Head of caudate nucleus (tissue), 42 donors: Measurements from ENCODE around the gene SLC39A5.

Source experiments
- DNase-seq, 42 donors: peaks; one replicate each; pipeline versions ENCODE4 v3.0.0 to v3.0.0-alpha.2; 2020 to 2021; ENCODE audit warnings: mixed read lengths in 7 of 42
- intact Hi-C: fragments of 100-400 bp; cut with DNase I; formaldehyde crosslinking; loops from one replicate; pipeline ENCODE4 v1.15.0; 2022

Gene SLC39A5

DNA sequence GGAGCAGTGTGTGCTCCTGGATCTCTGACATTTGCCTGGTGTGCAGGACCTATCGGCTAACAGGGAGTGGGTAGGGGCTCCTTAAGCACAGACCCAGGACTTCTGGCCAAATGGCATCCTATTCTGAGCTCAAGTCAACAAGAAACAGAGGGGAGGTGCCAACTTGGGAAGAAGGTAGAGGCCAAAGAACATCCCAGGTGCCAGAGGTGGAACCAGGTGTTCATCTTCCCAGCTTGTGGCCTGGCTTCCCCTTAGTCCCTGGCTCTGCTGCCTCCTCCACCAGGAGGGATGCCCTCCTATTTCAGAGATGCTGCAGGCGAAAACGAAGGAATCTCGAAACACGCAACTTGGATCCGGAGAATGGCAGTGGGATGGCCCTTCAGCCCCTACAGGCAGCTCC lies 6.2 kb downstream of the SLC39A5 start:
- intact Hi-C loops, result no loop called here
- no peak for DNase-seq

DNA sequence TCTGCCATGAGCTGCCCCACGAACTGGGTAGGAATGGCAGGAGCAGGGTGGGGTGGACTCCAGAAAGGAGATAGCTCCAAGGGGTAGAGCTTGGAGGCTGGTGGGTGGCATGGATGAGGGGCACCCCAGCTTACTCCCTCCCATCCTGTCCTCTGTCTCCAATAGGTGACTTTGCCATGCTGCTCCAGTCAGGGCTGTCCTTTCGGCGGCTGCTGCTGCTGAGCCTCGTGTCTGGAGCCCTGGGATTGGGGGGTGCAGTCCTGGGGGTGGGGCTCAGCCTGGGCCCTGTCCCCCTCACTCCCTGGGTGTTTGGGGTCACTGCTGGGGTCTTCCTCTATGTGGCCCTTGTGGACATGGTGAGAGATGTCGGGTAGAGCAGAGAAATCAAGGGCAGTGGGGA lies 7.1 kb downstream of the SLC39A5 start:
- no peak for DNase-seq
- intact Hi-C loops, result no loop called here

DNA sequence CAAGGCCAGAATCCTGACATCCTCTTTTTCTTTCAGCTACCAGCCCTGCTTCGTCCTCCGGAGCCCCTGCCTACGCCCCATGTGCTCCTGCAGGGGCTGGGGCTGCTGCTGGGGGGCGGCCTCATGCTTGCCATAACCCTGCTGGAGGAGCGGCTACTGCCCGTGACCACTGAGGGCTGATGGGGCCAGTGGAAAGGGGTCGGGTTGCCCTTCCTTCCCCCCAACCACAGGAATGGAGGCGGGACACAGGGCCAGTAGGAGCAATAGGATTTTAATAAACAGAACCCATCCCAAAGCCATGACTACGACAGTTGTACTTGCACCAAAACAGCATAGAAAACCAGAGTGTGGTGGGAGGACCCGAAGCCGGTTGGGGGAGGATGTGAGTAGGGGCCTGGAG lies 7.7 kb downstream of the SLC39A5 start:
- intact Hi-C loops, result no loop called here
- DNase-seq, result no peak

DNA sequence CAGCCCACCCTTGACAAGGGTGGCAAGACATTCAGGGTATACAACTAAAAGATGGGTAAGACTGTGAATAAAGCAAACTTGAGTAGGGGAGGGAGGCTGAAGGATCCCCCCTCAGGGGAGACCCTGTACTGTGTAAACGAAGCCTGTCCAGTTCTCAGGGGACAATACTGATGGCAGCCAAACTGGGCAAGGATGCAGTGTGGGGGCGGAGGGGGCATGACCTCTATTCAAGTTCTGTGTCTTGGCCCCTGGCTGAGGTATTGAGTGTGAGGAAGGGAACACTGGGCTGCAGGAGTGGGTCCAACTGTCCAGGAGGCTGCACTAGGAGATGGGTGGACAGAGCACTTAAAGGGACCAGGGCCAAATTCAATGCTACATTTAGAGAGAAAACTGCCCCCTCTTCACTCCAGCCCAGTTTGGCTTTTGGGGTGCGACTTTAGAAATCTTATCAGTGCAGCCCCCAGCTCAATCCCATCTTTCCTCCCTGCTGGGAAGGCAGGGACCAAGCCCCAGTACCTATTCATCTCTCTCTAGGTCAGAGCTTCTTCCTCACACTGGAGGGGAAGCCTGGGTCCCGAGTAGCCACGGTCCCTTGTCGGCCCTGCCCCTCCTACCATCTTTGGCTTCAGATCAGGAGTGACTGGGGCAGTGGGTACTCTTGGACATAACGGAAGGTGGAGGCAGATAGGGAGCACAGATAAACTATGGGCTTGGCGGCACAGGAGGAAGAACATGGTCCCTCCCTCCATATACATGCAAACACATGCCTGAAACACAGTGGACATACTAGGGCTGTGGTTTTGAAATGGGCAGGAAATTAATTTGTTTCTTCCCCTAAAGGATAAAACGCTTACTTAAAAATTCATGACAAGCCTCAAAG lies 11.8 kb downstream of the SLC39A5 start:
- intact Hi-C loops, result no loop called here
- DNase-seq, result no peak

DNA sequence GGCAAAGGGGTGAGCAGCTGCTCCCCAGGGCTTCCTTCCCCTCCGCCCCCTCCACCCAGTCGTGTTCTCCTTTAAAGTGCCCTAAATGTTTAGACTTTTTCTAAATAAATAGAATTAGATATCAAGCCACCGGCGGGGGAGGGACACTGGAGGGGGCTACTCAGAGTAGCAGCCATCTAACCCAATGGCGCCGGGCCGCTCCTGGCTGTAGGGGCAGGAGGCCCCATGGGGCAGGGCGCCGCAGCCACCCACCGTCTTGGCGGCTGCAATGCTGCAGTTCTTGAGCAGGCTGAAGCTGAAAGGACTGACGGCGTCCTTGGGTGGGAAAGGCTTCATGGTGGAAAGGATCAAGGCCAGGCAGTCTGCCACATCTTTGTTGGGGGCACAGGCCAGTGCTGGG lies 13.1 kb downstream of the SLC39A5 start:
- DNase-seq, result no peak
- intact Hi-C loops, result no loop called here

DNA sequence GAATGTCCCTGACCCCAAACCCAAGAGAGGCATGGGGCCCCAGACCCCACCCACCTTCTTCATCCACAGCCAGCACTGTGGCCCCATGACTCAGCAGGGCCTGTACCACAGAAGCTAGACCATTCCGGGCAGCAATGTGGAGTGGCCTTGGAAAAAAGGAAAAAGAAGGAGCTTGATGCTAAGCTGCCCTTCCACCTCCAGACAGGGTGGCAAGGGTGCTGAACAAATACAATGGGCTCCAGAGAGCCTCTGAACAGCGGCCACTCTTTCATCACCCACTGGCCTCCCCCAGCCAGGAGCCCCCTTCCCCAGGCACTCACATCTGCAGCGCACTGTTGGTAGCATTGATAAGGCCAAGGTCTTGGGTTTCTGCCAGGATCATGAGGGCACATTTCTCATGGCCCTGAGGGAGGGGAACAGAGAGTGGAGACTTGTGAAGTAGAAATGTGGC lies 13.9 kb downstream of the SLC39A5 start:
- intact Hi-C loops, result no loop called here
- DNase-seq, result no peak

DNA sequence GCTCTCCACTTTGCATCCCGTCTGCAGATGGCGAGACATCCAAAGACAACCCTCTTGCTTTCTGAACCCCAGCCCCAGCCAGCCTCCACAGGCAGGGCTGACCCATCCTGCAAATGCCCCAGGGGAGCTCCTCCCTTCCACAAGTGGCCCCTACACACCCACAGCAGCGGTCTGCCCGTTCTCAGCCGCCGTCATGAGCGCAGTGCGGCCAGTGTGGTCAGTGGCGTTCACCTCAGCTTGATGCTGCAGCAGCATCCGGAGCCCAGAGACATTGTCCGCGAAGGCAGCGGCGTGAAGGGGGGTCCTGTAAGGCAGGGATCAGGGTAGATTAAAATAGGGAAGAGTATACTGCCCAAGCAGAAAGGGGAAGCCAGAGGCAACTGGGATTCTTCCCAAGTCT lies 14.6 kb downstream of the SLC39A5 start:
- no peak for DNase-seq
- intact Hi-C loops, result no loop called here

- no peak for DNase-seq
- intact Hi-C loops, result no loop called here
Measured at GRCh38 chr12:56247923-56248322, 18.1 kb downstream of the SLC39A5 start.

GRCh38 chr12:56248711-56249110 lies 18.9 kb downstream of the SLC39A5 start:
- no peak for DNase-seq
- intact Hi-C loops, result no loop called here

DNA sequence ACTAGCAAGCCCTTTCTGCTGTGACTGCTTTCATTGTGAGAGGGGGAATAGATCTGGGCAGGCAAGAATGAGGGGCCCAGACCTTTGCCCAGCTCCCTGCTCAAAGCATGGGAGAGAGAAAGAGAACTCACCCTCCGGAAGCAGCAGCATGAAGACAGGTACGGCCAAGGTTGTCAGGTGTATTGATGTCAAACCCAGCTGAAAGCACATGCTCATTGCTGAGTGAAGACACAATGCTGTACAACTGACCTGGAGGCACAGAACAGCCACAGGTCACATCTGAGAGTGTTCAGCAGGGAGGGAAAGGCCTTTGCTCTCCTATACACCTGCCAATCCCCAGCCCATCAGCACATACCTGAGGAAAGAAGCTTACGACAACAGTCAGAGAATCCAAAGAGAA lies 22.8 kb downstream of the SLC39A5 start:
- DNase-seq, result no peak
- intact Hi-C loops, result no loop called here

DNA sequence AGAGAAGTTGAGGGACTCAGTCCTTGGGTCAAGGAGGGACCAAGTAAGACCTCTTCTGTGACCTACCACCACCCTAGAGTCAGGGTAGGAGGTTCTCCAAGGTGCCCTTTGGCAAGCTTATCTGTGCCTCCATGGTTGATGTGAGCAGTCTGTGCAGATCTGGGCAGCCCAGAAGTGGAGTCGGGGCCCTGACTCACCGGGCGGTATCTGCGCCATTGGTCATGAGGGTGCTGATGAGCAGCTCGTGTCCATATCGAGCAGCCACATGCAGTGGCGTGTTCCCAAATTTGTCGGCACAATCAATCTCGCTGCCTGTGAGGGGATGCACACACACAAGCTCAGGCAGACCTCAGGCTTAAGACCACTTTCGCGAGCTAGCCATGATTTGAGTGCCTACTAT lies 23.2 kb downstream of the SLC39A5 start:
- DNase-seq, result no peak
- intact Hi-C loops, result no loop called here

DNA sequence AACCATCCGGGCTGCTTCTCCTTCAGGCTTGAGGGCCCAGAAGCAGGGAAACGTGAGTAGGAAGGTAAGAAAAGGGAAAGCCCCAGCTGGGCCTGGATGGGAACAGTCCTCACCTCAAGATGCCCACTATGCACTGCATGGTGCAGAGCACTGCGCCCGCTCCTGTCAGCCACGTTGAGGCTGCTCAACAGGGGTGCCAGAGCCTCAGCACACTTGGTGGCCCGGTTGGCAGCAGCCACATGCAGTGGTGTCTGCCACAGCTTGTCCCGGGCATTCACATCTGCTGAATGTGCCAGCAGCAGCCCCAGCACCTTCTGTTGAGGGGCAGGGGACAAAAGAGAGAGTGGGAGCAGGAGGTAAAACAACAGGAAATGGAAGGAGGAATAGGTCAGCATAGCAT lies 25.8 kb downstream of the SLC39A5 start:
- no peak for DNase-seq
- intact Hi-C loops, result loop anchor here (5.0 kb wide), 2 partner anchors 33 to 42 kb away; partner anchors contain the start of genes NABP2 and RNF41

DNA sequence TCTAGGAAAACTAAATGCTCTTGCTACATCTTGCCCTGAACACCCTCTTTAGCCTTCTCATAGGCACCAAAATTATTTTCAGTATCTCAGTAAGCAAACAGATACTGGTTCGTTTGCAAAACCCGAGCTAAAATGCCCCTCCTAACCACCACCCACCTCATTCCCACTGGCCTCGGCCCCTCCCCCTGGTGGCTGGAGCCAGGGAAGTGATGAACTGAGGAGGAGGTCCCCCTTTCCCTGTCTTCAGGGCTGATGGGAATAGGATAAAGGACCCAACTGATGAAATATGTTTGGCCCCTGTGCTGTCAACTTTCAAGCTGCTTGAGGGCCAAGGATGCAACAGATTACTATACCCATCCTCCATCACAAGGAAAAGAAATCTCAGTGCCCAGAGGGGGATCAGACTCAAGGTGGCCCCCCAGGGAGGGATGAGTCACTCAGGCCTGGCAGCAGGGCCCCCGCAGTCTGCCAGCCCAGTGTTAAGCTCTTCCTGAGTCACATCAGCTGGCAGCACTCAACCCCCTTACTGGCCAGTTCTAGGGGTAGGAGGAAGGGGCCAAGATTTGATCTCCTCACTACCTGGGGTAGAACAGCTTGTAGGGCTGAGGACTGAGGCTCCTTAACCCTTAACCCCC lies 26.6 kb downstream of the SLC39A5 start:
- DNase-seq, result peak in 3 of 42 donors; percentile 12 to 52 (median 40)
- intact Hi-C loops, result loop anchor here (5.0 kb wide), 2 partner anchors 34 to 41 kb away; partner anchors contain the start of genes NABP2 and RNF41

DNA sequence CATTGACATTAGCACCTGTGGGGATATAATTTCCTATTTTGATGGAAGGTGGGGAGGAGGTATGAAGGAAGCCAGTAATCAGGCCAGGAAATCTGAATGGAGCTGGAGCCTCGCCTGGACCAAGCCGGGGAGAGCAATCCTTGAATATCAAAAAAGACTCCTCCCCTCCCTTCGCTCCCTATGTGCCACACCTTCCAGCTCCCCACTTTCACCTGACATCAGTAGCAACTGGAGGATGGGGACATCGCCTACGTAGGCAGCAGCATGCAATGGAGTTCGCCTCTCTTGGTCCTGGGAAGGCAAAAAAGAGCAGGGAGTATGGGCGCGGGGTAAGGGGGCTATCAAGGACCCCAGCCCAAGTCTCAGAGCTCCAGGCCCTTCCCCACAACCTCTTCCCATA lies 27.2 kb downstream of the SLC39A5 start:
- intact Hi-C loops, result loop anchor here (5.0 kb wide), 2 partner anchors 35 to 40 kb away; partner anchors contain the start of genes NABP2 and RNF41
- peak in 29 of 42 donors; percentile 12 to 73 (median 35) for DNase-seq

- intact Hi-C loops, result loop anchor here (5.0 kb wide), 2 partner anchors 35 to 40 kb away; partner anchors contain the start of genes NABP2 and RNF41
- DNase-seq, result peak in 34 of 42 donors; percentile 5 to 69 (median 39)
Measured at GRCh38 chr12:56257491-56258067, 27.7 kb downstream of the SLC39A5 start.

DNA sequence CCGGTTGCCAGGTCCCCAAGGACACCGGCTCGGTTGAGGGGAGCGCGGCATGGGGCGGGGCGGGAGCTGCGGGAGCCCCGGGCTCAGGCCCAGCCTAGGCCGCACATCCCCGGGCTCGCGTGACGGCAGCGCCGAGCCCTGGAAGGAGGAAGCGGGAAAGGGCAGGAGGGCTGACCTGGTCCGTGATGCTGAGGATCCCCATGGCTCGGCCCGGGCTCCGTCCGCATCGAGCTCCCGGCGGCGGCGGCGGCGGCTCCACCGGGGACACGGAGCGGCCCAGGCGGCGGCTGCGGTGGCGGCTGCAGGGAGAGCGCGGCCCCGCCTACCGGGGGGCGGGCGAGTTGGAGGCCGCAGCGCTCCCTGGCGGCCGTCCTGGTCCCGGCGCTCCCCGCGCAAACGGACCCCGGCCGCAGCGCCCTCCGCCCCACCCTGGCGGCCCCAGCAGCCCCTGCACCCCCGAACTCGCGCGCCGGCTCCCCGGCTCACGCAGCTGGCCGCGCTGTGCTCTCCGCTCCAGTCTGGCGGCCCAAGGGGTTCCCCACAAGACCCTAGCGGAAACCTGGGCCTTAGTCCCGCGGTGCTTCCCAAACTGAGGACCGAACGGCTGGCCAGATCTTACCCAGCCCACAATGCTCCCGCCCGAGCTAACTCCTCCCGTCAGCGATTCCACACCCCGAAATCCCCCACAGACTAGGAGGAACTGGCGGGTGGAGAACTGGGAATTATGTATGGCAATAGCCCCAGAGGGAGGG lies 28.4 kb downstream of the SLC39A5 start, which contains the start of gene ANKRD52:
Gene ANKRD52 (minus strand): TSS at position 317 of the 752 bp plus-strand sequence. CDS start 115 bp downstream, at position 202.
- intact Hi-C loops, result loop anchor here (5.0 kb wide), 2 partner anchors 36 to 39 kb away; partner anchors contain the start of genes NABP2 and RNF41
- peak; percentile 19 to 88 (median 80) for DNase-seq

DNA sequence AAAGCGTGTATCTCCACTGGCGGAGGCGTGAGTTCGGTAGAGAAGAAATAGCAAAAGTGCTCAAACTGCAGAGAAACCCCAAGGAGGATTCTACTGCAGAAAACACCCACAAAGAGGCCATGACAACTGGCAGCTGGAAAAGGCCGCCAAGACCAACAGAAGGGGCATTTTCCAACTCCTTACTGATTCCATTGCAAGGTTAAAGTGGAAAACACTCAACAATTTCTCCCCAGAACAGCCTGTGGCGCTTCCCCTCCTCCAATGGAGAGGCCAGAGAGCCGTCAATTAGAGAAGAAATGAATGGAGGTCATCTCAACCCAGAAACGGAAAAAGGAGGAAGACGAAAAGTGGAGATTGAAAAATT lies 29.0 kb downstream of the SLC39A5 start:
- no peak for DNase-seq
- intact Hi-C loops, result loop anchor here (5.0 kb wide), 2 partner anchors 37 to 38 kb away; partner anchors contain the start of genes NABP2 and RNF41

GRCh38 chr12:56260380-56260779 lies 30.5 kb downstream of the SLC39A5 start:
- DNase-seq, result no peak
- intact Hi-C loops, result loop anchor here (10.0 kb wide), 1 partner anchor 66 kb away; no protein-coding TSS in a partner anchor

DNA sequence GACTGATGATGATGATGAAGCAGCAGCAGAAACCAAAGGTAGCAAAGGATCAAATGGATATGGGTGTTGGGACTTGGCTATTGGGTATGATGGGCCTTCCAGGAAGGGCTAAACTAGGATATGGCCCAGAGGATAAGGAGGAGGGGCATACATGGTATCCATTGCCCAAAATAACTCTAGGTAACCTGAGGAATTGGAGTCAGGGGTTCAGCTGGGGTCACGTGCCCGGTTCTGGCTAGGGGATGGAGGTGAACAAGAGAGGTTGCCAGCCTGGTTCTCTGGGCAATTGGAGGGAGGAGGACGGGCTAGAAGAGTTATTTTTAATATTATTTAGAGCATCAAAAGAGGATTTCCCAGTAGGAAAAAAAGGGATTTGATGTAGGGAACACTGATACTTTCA lies 31.1 kb downstream of the SLC39A5 start:
- DNase-seq, result no peak
- intact Hi-C loops, result loop anchor here (10.0 kb wide), 1 partner anchor 66 kb away; no protein-coding TSS in a partner anchor
